Endothelial cell of umbilical vein (primary cell): ENCODE measurements around the gene MCTP1. TPM values are rescaled to one million over a fixed set of nuclear protein-coding genes. Genes with fewer than 3 reads are reported as not detected.

ENCODE experiments used
- BruUV-seq: library from RNA; stranded (reverse); fragments of 400-500 nt; replicated peaks from 2 replicates; lab custom pipeline; 2021; lab: Mats Ljungman, UMichigan
- CTCF ChIA-PET: fragments of 300-600, 350-600 bp; sonication (Branson Sonifier 250); formaldehyde crosslinking; loops from one replicate; lab custom pipeline; 2021; ENCODE audit warnings: antibody characterized with exemption, inconsistent platforms; lab: Charles Lee
- POLR2A ChIA-PET: fragments of 300-600, 350-600 bp; sonication (Branson Sonifier 250); formaldehyde crosslinking; loops from one replicate; lab custom pipeline; 2021; ENCODE audit warnings: antibody characterized with exemption, inconsistent platforms; lab: Charles Lee
- DNase-seq: peaks from one replicate; pipeline ENCODE4 v3.0.0-alpha.2; 2011; ENCODE audit warnings: low read depth, low spot score
- FAIRE-seq: peaks from 2 replicates; lab custom pipeline; 2011; peaks lifted over from hg19 to GRCh38; lab: Jason Lieb, UNC
- H2AFZ ChIP-seq: 2 replicates; pipeline ENCODE4 v1.6.0; 2012; ENCODE audit warnings: low read depth, low read length, control low read depth, inconsistent platforms
- H3K27ac ChIP-seq: 2 replicates; pipeline ENCODE4 v1.5.1; 2011; ENCODE audit warnings: low read depth, mild to moderate bottlenecking, control low read depth, low read length, moderate library complexity; ENCODE audit not compliant: insufficient read depth
- H3K27me3 ChIP-seq, 2 experiments: 2 replicates each; pipeline versions ENCODE4 v1.6.0 to v1.6.1; 2011; ENCODE audit warnings: low read length in 2 of 2, mixed read lengths in 1 of 2; ENCODE audit not compliant: control insufficient read depth in 2 of 2, insufficient read depth in 2 of 2
- H3K36me3 ChIP-seq, 2 experiments: 2 replicates in 1 of 2; 3 replicates in 1 of 2; pipeline ENCODE4 v1.5.1; 2011; ENCODE audit warnings: low read length in 2 of 2, mild to moderate bottlenecking in 1 of 2, moderate library complexity in 1 of 2; ENCODE audit not compliant: control insufficient read depth in 2 of 2, insufficient read depth in 2 of 2; ENCODE audit errors: extremely low read depth in 1 of 2
- H3K4me1 ChIP-seq: 3 replicates; pipeline ENCODE4 v1.5.1; 2011; ENCODE audit warnings: mild to moderate bottlenecking, low read length; ENCODE audit not compliant: control insufficient read depth, insufficient read depth; ENCODE audit errors: extremely low read depth
- H3K4me2 ChIP-seq: 2 replicates; pipeline ENCODE4 v1.6.1; 2011; ENCODE audit warnings: low read length, control low read depth, mixed read lengths; ENCODE audit not compliant: insufficient read depth
- H3K4me3 ChIP-seq, 3 experiments: fragments of 200-600 bp in 1 of 3; sonication (generic), shearing (Covaris generic) in 1 of 3; replicated peaks in 1 of 3; 2 replicates each; pipeline ENCODE4 v1.5.1; 2011 to 2016; ENCODE audit warnings: control low read depth in 3 of 3, low read length in 3 of 3, mild to moderate bottlenecking in 2 of 3, inconsistent platforms in 1 of 3, low read depth in 1 of 3, moderate library complexity in 1 of 3; ENCODE audit not compliant: insufficient read depth in 1 of 3
- H3K79me2 ChIP-seq: 2 replicates; pipeline ENCODE4 v1.6.0; 2012; ENCODE audit warnings: low read length, inconsistent platforms; ENCODE audit not compliant: control insufficient read depth, insufficient read depth
- H3K9ac ChIP-seq: replicated peaks from 2 replicates; pipeline ENCODE3; 2011; ENCODE audit warnings: low read length, control low read depth; ENCODE audit not compliant: insufficient read depth; ENCODE audit errors: extremely low read depth
- H3K9me1 ChIP-seq: replicated peaks from 3 replicates; pipeline ENCODE4 v1.6.0; 2011; ENCODE audit warnings: mild to moderate bottlenecking, low read length; ENCODE audit not compliant: control insufficient read depth, insufficient read depth; ENCODE audit errors: extremely low read depth
- H3K9me3 ChIP-seq: replicated peaks from 2 replicates; pipeline ENCODE4 v1.5.1; 2012; ENCODE audit warnings: low read length, inconsistent platforms; ENCODE audit not compliant: control insufficient read depth, insufficient read depth
- H4K20me1 ChIP-seq: replicated peaks from 2 replicates; pipeline ENCODE3; 2011; ENCODE audit warnings: mild to moderate bottlenecking, low read length; ENCODE audit not compliant: control insufficient read depth, insufficient read depth; ENCODE audit errors: extremely low read depth
- CTCF ChIP-seq, 2 donors: IDR thresholded peaks; 1 replicate in 1 of 2; 2 replicates in 1 of 2; pipeline ENCODE4 v1.5.1; 2011; ENCODE audit warnings: low read length in 2 of 2, mild to moderate bottlenecking in 2 of 2, moderate library complexity in 2 of 2, control low read depth in 1 of 2, inconsistent platforms in 1 of 2, low read depth in 1 of 2; ENCODE audit not compliant: insufficient read depth in 1 of 2; ENCODE audit errors: extremely low read depth in 1 of 2
- EZH2 ChIP-seq: IDR thresholded peaks from 2 replicates; pipeline ENCODE4 v1.6.1; 2012; ENCODE audit warnings: borderline replicate concordance, low read depth, mild to moderate bottlenecking, moderate library complexity, low read length, inconsistent platforms; ENCODE audit not compliant: severe bottlenecking
- FOS ChIP-seq: IDR thresholded peaks from 2 replicates; pipeline ENCODE4 v1.6.1; 2011; ENCODE audit warnings: mild to moderate bottlenecking, low read length, moderate library complexity, borderline replicate concordance; ENCODE audit not compliant: insufficient read depth
- GATA2 ChIP-seq: IDR thresholded peaks from 2 replicates; pipeline ENCODE4 v1.7.0; 2011; ENCODE audit warnings: low read depth, mild to moderate bottlenecking, moderate library complexity, mixed read lengths, low read length; ENCODE audit not compliant: insufficient read length, insufficient read depth
- MYC ChIP-seq: IDR thresholded peaks from one replicate; pipeline ENCODE4 v1.6.1; 2011; ENCODE audit warnings: mild to moderate bottlenecking, low read depth, low read length
- POLR2AphosphoS5 ChIP-seq: IDR thresholded peaks from 2 replicates; pipeline ENCODE4 v1.6.1; 2012; ENCODE audit warnings: low read depth, mild to moderate bottlenecking, control low read depth, low read length, moderate library complexity; ENCODE audit not compliant: insufficient read depth
- dilution Hi-C: fragments of 300-500 bp; cut with MboI; formaldehyde crosslinking; loops from one replicate; pipeline ENCODE4 v1.15.0; 2019; ENCODE audit warnings: low sequenced_read_pairs; ENCODE audit not compliant: extremely low pct_ligation_motif_present
- intact Hi-C: fragments of 100-400 bp; cut with micrococcal nuclease; formaldehyde crosslinking; loops from one replicate; pipeline ENCODE4 v1.10.0; 2022
- polyA plus RNA-seq, 4 experiments: library from polyadenylated mRNA; depleted of rRNA in 3 of 4; stranded (reverse) in 3 of 4; unstranded in 1 of 4; fragments of >200 nt; gene quantifications; 2 replicates each; pipeline versions ENCODE4 v1.2.1 to v1.2.3, GENCODE V29; 2011 to 2012; ENCODE audit warnings: missing spikeins in 1 of 4
- total RNA-seq: library from RNA; stranded (reverse); gene quantifications from 2 replicates; pipeline ENCODE4 v1.2.3, GENCODE V29; 2021
- TF ChIP-seq, protein P1 (sequence below): IDR thresholded peaks from 2 replicates; pipeline ENCODE4 v1.6.1; 2011; ENCODE audit not compliant: insufficient read depth, insufficient read length

The MCTP1 gene
- total and polyA plus RNA-seq, 2 donors (not counting 3 experiments of a cell fraction or from before 2014, with no cell fraction given) = 79.3 to 203 TPM

- H3K9me1 ChIP-seq = no peaks in the 10 kb centered on the region
- intact Hi-C loops (no loop called here), dilution Hi-C loops (no loop called here)
- ChIA-PET POLR2A (no interaction called here), CTCF (interaction anchor here (1.0 kb wide), 1 partner anchor 15 kb away, joined by 4 read pairs; no protein-coding TSS in a partner anchor)
- H3K27ac ChIP-seq = no peak overlapping the region
- FAIRE-seq (no peak), DNase-seq (no peak)
- no peak overlapping the region for H3K9ac ChIP-seq
- TF ChIP-seq MYC (no peak), CTCF (IDR thresholded peaks at IDR 0.05; ENCODE audit: extremely low read depth in 1 of 2, insufficient read depth in 1 of 2, low read depth in 1 of 2, low read length in 2 of 2) (no peak), GATA2 (no peak), FOS (no peak), EZH2 (no peak), POLR2AphosphoS5 (no peak)
- TF ChIP-seq, protein P1, sequence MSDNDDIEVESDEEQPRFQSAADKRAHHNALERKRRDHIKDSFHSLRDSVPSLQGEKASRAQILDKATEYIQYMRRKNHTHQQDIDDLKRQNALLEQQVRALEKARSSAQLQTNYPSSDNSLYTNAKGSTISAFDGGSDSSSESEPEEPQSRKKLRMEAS = no peak
- no TSS peak for BruUV-seq
- H3K79me2 ChIP-seq = no peaks in the 10 kb centered on the region
- no peak overlapping the region for H2AFZ ChIP-seq
- H4K20me1 ChIP-seq = no peaks in the 10 kb centered on the region
- no peaks in the 10 kb centered on the region for H3K9me3 ChIP-seq
- H3K36me3 ChIP-seq = no peaks in the 10 kb centered on the region
- H3K4me1 ChIP-seq = no peaks in the 10 kb centered on the region
- H3K4me2 ChIP-seq = no peak overlapping the region
- H3K4me3 ChIP-seq = no peak overlapping the region
- no peaks in the 10 kb centered on the region for H3K27me3 ChIP-seq
Measured at GRCh38 chr5:95163079-95163478, 121.8 kb downstream of the MCTP1 start.
